Transverse colon (tissue), 4 donors: ENCODE results near the gene PPP1R14D. TPM values are rescaled to one million over a fixed set of nuclear protein-coding genes. Genes with fewer than 3 reads are reported as not detected.

ENCODE experiments used
- DNase-seq: peaks from one replicate; pipeline ENCODE4 v3.0.0-alpha.2; 2019
- H3K27ac ChIP-seq, 4 donors: fragments of 200-600 bp; sonication (generic); 2 replicates each; pipeline ENCODE4 v1.5.1; 2016 to 2018; ENCODE audit warnings: inconsistent platforms in 4 of 4
- H3K27me3 ChIP-seq: fragments of 200-600 bp; sonication (generic); 2 replicates; pipeline ENCODE4 v1.5.1; 2017; ENCODE audit warnings: inconsistent platforms
- H3K36me3 ChIP-seq, 4 donors: fragments of 200-600 bp; sonication (generic); 2 replicates each; pipeline ENCODE4 v1.5.1; 2017 to 2019; ENCODE audit warnings: inconsistent platforms in 4 of 4
- H3K4me1 ChIP-seq, 4 donors: fragments of 200-600 bp; sonication (generic); 2 replicates each; pipeline ENCODE4 v1.5.1; 2017 to 2020; ENCODE audit warnings: inconsistent platforms in 4 of 4
- H3K4me3 ChIP-seq, 4 donors: fragments of 200-600 bp; sonication (generic); 1 replicate in 1 of 4; 2 replicates in 3 of 4; pipeline versions ENCODE4 v1.5.1 to v1.6.1; 2017 to 2019; ENCODE audit warnings: inconsistent platforms in 4 of 4
- H3K9me3 ChIP-seq, 2 donors: fragments of 200-600 bp; sonication (generic); 2 replicates each; pipeline ENCODE4 v1.5.1; 2017 to 2019; ENCODE audit warnings: inconsistent platforms in 2 of 2
- CTCF ChIP-seq, 5 experiments: fragments of 200-600 bp in 3 of 5; fragments of 450-650 bp in 2 of 5; sonication (generic) in 3 of 5; IDR thresholded peaks; 1 replicate in 2 of 5; 2 replicates in 3 of 5; pipeline ENCODE4 v1.5.1; 2016 to 2017; ENCODE audit warnings: antibody characterized with exemption in 5 of 5, inconsistent platforms in 3 of 5, mild to moderate bottlenecking in 2 of 5, moderate library complexity in 1 of 5
- EP300 ChIP-seq: sonication (generic); formaldehyde crosslinking; IDR thresholded peaks from one replicate; pipeline ENCODE4 v1.6.1; 2017; ENCODE audit warnings: antibody characterized with exemption, low read depth
- POLR2A ChIP-seq: fragments of 450-650 bp; IDR thresholded peaks from one replicate; pipeline ENCODE4 v1.6.1; 2016; ENCODE audit warnings: antibody characterized with exemption, mild to moderate bottlenecking, moderate library complexity
- POLR2AphosphoS5 ChIP-seq, 3 donors: sonication (generic); formaldehyde crosslinking; IDR thresholded peaks; one replicate each; pipeline ENCODE4 v1.6.1; 2016; ENCODE audit warnings: antibody characterized with exemption in 3 of 3
- WGBS, 2 donors: methylation state at CpG; one replicate each; pipeline ENCODE4 v1.1.5; 2018; ENCODE audit warnings: low coverage in 1 of 2; 5-methylcytosine and 5-hydroxymethylcytosine counted together
- in situ Hi-C, 4 donors: fragments of 200-750 bp; cut with MboI; loops; one replicate each; pipeline versions ENCODE4 v1.15.0 to v1.15.1; 2017; ENCODE audit warnings: low sequenced_read_pairs in 3 of 4, low pct_ligation_motif_present in 1 of 4, low pct_unique_long_range_greater_than_20kb in 1 of 4
- intact Hi-C: fragments of 100-400 bp; cut with DNase I; formaldehyde crosslinking; loops from one replicate; pipeline ENCODE4 v1.15.1; 2023; ENCODE audit warnings: low total_unique reads
- total RNA-seq, 4 donors: library from RNA; depleted of rRNA; stranded (reverse); fragments of >200 nt; gene quantifications; one replicate each; pipeline ENCODE4 v1.1.0, GENCODE V29; 2016

The PPP1R14D gene
- total RNA-seq, 4 donors from 2014 or later, result 19.5 to 256 (median 144) TPM

DNA sequence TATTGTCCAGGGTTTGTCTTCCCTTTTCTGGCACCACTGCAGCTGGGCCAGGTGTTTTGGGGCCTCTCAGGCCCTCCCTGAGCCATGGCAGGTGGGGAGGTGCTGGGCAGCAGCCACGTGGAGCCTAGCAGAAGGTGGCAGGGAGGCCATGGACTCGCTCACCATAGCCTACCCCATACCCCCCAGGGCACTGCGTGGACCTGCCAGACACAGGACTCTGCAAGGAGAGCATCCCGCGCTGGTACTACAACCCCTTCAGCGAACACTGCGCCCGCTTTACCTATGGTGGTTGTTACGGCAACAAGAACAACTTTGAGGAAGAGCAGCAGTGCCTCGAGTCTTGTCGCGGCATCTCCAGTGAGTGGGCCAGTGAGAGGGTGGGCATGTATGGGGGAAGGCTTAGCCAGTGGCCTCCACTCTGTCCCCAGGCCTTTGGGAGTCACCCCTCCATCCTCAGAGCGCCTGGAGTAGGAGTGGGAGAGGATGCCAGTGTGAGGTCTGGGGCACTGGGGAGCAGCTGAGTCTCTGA, 27.3 kb upstream of the PPP1R14D start:
- no peak for DNase-seq
- Histone ChIP-seq H3K4me3 (no peak overlapping the region), H3K27me3 (no peaks in the 10 kb centered on the region), H3K27ac (peak overlapping the region in 2 of 4 donors; percentile 78 to 83), H3K4me1 (peaks cover 3 to 54% (median 42%) of the 10 kb centered on the region in 4 donors), H3K9me3 (no peaks in the 10 kb centered on the region), H3K36me3 (peaks cover 0 to 7% (median 0%) of the 10 kb centered on the region in 4 donors)
- in situ Hi-C loops, result loop anchor here in 1 of 4 donors (5.0 kb wide), 1 partner anchor 37 kb away; the partner anchor contains the start of gene VPS18
- no peak for TF ChIP-seq POLR2AphosphoS5 (IDR thresholded peaks at IDR 0.05)
- no peak for TF ChIP-seq POLR2A
- TF ChIP-seq CTCF (IDR thresholded peaks at IDR 0.05), result no peak
- no peak for TF ChIP-seq EP300
- intact Hi-C loops, result no loop called here
- WGBS, 2 donors, result 82% methylated on average over 13 of the region's 13 CpGs; no CpG with 5 or more reads in 1 of the 2 donors

DNA sequence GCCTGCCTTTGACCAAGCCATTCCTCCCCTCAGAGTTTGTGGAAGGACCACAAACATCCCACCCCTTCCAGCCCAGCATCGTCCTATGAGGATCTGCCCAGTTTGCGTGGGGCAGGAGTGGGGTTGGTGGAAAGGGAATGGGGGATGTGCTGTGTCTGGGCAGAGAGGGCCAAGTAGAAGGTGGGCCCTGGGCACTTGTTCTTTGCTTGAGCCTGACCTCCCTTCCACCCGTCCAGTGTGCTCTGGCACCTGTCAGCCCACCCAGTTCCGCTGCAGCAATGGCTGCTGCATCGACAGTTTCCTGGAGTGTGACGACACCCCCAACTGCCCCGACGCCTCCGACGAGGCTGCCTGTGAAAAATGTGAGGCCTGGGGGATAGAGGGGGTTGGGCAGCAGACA, 25.7 kb upstream of the PPP1R14D start:
- intact Hi-C loops (no loop called here), in situ Hi-C loops (no loop called here)
- Histone ChIP-seq H3K27ac (peak overlapping the region in 2 of 4 donors; percentile 22 to 81), H3K4me3 (no peak overlapping the region), H3K9me3 (no peaks in the 10 kb centered on the region), H3K4me1 (peaks cover 3 to 61% (median 45%) of the 10 kb centered on the region in 4 donors), H3K36me3 (peaks cover 0 to 7% (median 0%) of the 10 kb centered on the region in 4 donors), H3K27me3 (no peaks in the 10 kb centered on the region)
- no peak for DNase-seq
- TF ChIP-seq EP300 (no peak), POLR2AphosphoS5 (IDR thresholded peaks at IDR 0.05) (no peak), CTCF (IDR thresholded peaks at IDR 0.05) (no peak), POLR2A (no peak)
- WGBS, 2 donors, result 78% methylated on average over 10 of the region's 10 CpGs; no CpG with 5 or more reads in 1 of the 2 donors

GRCh38 chr15:40853241-40853890, 24.9 kb upstream of the PPP1R14D start:
- Histone ChIP-seq H3K4me3 (no peak overlapping the region), H3K9me3 (no peaks in the 10 kb centered on the region), H3K4me1 (peaks cover 3 to 65% (median 43%) of the 10 kb centered on the region in 4 donors), H3K27me3 (no peaks in the 10 kb centered on the region), H3K36me3 (peaks cover 0 to 7% (median 0%) of the 10 kb centered on the region in 4 donors), H3K27ac (peak overlapping the region; percentile 58 to 81 (median 77))
- in situ Hi-C loops (no loop called here), intact Hi-C loops (no loop called here)
- TF ChIP-seq POLR2AphosphoS5 (IDR thresholded peaks at IDR 0.05) (no peak), EP300 (no peak), POLR2A (no peak), CTCF (IDR thresholded peaks at IDR 0.05) (no peak)
- DNase-seq, result no peak
- WGBS, 2 donors, result 90% methylated on average over 16 of the region's 16 CpGs; no CpG with 5 or more reads in 1 of the 2 donors

GRCh38 chr15:40852529-40852928, 24.0 kb upstream of the PPP1R14D start:
- Histone ChIP-seq H3K36me3 (peaks cover 0 to 7% (median 0%) of the 10 kb centered on the region in 4 donors), H3K27ac (peak overlapping the region; percentile 74 to 81 (median 77)), H3K27me3 (no peaks in the 10 kb centered on the region), H3K4me1 (peaks cover 3 to 69% (median 38%) of the 10 kb centered on the region in 4 donors), H3K9me3 (no peaks in the 10 kb centered on the region), H3K4me3 (no peak overlapping the region)
- 38 to 51% methylated on average over 2 to 5 of the region's 5 CpGs for WGBS, 2 donors
- intact Hi-C loops (no loop called here), in situ Hi-C loops (no loop called here)
- peak; percentile 73 for DNase-seq
- TF ChIP-seq POLR2AphosphoS5 (IDR thresholded peaks at IDR 0.05) (no peak), CTCF (IDR thresholded peaks at IDR 0.05) (no peak), POLR2A (no peak), EP300 (no peak)
